Measurements from ENCODE around the gene FCF1.

FCF1 gene

GRCh38 chr14:74784634-74785033, 71.7 kb downstream of the FCF1 start:
- no peak for DNase-seq

GRCh38 chr14:74785056-74785613, 72.2 kb downstream of the FCF1 start:
- no peak for DNase-seq

GRCh38 chr14:74786796-74787315, 73.9 kb downstream of the FCF1 start:
- no peak for DNase-seq

Measured in bone marrow (tissue), 2 donors.